T-helper 1 cell treated with Interleukin-12 subunit alpha and Interleukin-12 subunit beta and Interleukin-4 antibody, amounts not matched to agents 30 μg/mL and 1 μg/mL, for 36 hours (primary cell): ENCODE measurements around the gene SDK1.

ENCODE experiments used
- H3K27ac Mint-ChIP-seq: one replicate; pipeline ENCODE4 v1.8.0; 2021; ENCODE audit warnings: mild to moderate bottlenecking, mixed read lengths
- H3K27me3 Mint-ChIP-seq: one replicate; pipeline ENCODE4 v1.8.0; 2021; ENCODE audit warnings: low read depth, mixed read lengths
- H3K36me3 Mint-ChIP-seq: one replicate; pipeline ENCODE4 v1.8.0; 2021; ENCODE audit warnings: low read depth, mixed read lengths
- H3K4me1 Mint-ChIP-seq: one replicate; pipeline ENCODE4 v1.8.0; 2021; ENCODE audit warnings: low read depth, mixed read lengths
- H3K4me3 Mint-ChIP-seq: one replicate; pipeline ENCODE4 v1.8.0; 2021; ENCODE audit warnings: mild to moderate bottlenecking, moderate library complexity, mixed read lengths
- H3K9me3 Mint-ChIP-seq: one replicate; pipeline ENCODE4 v1.8.0; 2021; ENCODE audit warnings: mixed read lengths

Gene SDK1

DNA sequence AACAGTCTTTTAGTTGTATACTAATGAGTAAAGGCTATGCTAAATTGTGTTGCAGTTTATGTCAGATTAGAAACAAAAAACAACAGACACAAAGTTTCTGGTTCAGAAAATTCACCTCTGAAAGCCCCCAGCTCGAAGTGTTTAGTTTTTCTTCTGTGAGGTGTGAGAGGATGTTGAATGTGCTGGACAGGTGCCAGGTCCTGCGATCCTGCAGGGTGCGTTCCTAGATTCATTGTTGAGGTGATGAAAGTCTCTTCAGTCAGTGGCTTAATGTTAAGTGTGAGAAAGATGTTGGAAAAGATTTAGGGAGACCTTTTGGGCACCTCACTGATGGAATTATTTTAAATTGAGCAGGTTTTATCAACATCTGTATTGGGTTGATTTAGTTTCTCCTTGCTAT lies 287.3 kb downstream of the SDK1 start:
- Mint-ChIP-seq H3K27ac (no peak overlapping the region), H3K9me3 (no peaks in the 10 kb centered on the region)

GRCh38 chr7:3589752-3590151 lies 288.7 kb downstream of the SDK1 start:
- no peaks in the 10 kb centered on the region for H3K9me3 Mint-ChIP-seq
- no peaks in the 10 kb centered on the region for H3K4me1 Mint-ChIP-seq
- H3K27me3 Mint-ChIP-seq = peaks cover 6% of the 10 kb centered on the region
- no peak overlapping the region for H3K27ac Mint-ChIP-seq
- H3K4me3 Mint-ChIP-seq = no peak overlapping the region
- no peaks in the 10 kb centered on the region for H3K36me3 Mint-ChIP-seq

More for the DNA sequence above, 287.3 kb downstream of the SDK1 start:
- Mint-ChIP-seq H3K27me3 (peaks cover 6% of the 10 kb centered on the region), H3K36me3 (no peaks in the 10 kb centered on the region), H3K4me1 (no peaks in the 10 kb centered on the region), H3K4me3 (no peak overlapping the region)

- no peak overlapping the region for H3K27ac Mint-ChIP-seq
- no peak overlapping the region for H3K4me3 Mint-ChIP-seq
- H3K9me3 Mint-ChIP-seq = no peaks in the 10 kb centered on the region
- H3K4me1 Mint-ChIP-seq = no peaks in the 10 kb centered on the region
- peaks cover 6% of the 10 kb centered on the region for H3K27me3 Mint-ChIP-seq
- H3K36me3 Mint-ChIP-seq = no peaks in the 10 kb centered on the region
Measured at GRCh38 chr7:3591219-3591618, 290.2 kb downstream of the SDK1 start.

GRCh38 chr7:3591944-3592343 lies 290.9 kb downstream of the SDK1 start:
- Mint-ChIP-seq H3K4me3 (no peak overlapping the region), H3K4me1 (no peaks in the 10 kb centered on the region), H3K9me3 (no peaks in the 10 kb centered on the region), H3K36me3 (no peaks in the 10 kb centered on the region), H3K27me3 (peaks cover 6% of the 10 kb centered on the region), H3K27ac (no peak overlapping the region)

DNA sequence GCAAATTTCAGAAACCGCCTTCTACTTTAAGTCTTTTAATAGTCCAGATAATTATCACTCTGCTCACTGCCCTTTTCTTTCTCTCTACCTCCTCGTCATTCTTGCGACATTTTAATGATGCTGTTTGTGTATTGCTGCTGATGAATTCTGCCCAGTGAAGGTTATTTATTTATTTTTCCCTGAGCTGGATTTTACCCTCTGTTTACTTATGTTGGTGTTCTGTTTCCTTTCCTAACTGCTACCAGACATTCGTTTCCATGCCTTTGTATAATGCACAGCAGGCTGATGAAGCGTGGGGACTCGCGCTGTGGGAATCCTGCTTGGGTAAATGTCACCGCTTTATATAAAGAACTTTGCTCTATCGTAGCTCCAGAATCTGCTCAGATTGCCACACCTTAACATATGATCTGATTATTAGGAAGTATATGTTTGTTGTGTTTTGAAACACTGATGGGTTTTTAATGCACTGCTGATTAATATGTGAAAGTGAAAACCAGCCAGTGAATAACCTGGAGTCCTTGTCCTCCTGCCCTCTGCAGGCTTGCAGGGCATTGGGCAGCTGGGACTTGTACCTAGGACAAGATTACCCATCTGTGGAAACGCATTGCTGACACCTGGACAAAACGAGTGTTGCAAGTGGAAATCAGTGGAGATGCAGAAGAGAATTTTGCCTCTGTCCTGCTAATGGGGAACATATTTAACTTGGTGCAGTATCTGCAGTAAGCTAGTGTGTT lies 291.5 kb downstream of the SDK1 start:
- peaks cover 6% of the 10 kb centered on the region for H3K27me3 Mint-ChIP-seq
- H3K4me3 Mint-ChIP-seq = no peak overlapping the region
- H3K27ac Mint-ChIP-seq = no peak overlapping the region
- no peaks in the 10 kb centered on the region for H3K9me3 Mint-ChIP-seq
- no peaks in the 10 kb centered on the region for H3K36me3 Mint-ChIP-seq
- no peaks in the 10 kb centered on the region for H3K4me1 Mint-ChIP-seq

GRCh38 chr7:3594901-3595300 lies 293.8 kb downstream of the SDK1 start:
- Mint-ChIP-seq H3K4me3 (no peak overlapping the region), H3K27me3 (peaks cover 6% of the 10 kb centered on the region), H3K27ac (no peak overlapping the region), H3K9me3 (no peaks in the 10 kb centered on the region), H3K4me1 (no peaks in the 10 kb centered on the region), H3K36me3 (no peaks in the 10 kb centered on the region)

- H3K36me3 Mint-ChIP-seq = no peaks in the 10 kb centered on the region
Measured at GRCh38 chr7:3598854-3599253, 297.8 kb downstream of the SDK1 start.

DNA sequence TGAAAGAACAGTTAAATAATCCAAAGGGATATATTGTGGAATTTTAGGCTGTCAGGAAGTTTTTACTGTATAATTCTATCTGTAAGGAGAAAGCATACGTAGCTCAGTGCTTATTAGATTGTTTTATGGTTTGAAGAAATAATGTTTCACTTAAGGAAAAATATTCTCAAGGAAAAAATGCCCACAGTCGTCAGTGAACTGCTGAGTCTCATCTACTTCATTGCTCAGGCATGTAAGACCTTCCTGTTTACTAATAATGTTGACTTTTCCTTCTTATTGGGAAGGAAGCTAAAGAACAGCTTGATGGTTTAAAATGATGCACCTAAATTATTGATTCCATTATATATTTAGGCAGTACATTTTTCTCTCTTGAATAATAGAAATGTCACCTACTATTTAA lies 304.2 kb downstream of the SDK1 start:
- Mint-ChIP-seq H3K27ac (no peak overlapping the region), H3K9me3 (peaks cover 4% of the 10 kb centered on the region), H3K36me3 (no peaks in the 10 kb centered on the region), H3K27me3 (no peaks in the 10 kb centered on the region), H3K4me3 (no peak overlapping the region), H3K4me1 (no peaks in the 10 kb centered on the region)

More at GRCh38 chr7:3598854-3599253, 297.8 kb downstream of the SDK1 start:
- Mint-ChIP-seq H3K9me3 (no peaks in the 10 kb centered on the region), H3K27ac (no peak overlapping the region), H3K4me1 (no peaks in the 10 kb centered on the region), H3K27me3 (no peaks in the 10 kb centered on the region), H3K4me3 (no peak overlapping the region)

DNA sequence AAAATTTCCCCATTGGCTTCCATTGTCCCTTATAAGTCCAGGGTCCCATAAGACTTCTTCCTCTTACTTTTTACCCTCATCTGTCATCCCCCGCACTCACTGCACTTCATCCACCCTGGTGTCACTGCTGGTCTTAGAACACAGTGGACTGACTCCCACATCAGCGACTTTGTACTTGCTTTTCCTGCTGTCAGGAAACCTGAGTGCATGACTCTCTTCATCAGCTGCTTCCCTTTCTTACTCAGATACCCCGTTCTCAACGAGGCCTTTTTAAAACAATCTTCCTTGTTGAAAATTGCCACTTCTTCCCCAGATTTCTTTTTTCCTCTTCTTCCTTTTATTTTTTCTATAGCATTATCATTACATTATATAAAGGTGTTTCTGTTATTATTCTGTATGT lies 305.4 kb downstream of the SDK1 start:
- no peaks in the 10 kb centered on the region for H3K36me3 Mint-ChIP-seq
- H3K4me3 Mint-ChIP-seq = no peak overlapping the region
- H3K9me3 Mint-ChIP-seq = peaks cover 4% of the 10 kb centered on the region
- H3K4me1 Mint-ChIP-seq = no peaks in the 10 kb centered on the region
- no peaks in the 10 kb centered on the region for H3K27me3 Mint-ChIP-seq
- H3K27ac Mint-ChIP-seq = no peak overlapping the region

- H3K27me3 Mint-ChIP-seq = no peaks in the 10 kb centered on the region
- no peak overlapping the region for H3K27ac Mint-ChIP-seq
- no peaks in the 10 kb centered on the region for H3K36me3 Mint-ChIP-seq
- no peaks in the 10 kb centered on the region for H3K4me1 Mint-ChIP-seq
- no peak overlapping the region for H3K4me3 Mint-ChIP-seq
- H3K9me3 Mint-ChIP-seq = peaks cover 4% of the 10 kb centered on the region
Measured at GRCh38 chr7:3607847-3608246, 306.8 kb downstream of the SDK1 start.

GRCh38 chr7:3616306-3616705 lies 315.3 kb downstream of the SDK1 start:
- Mint-ChIP-seq H3K4me3 (no peak overlapping the region), H3K36me3 (no peaks in the 10 kb centered on the region), H3K27me3 (no peaks in the 10 kb centered on the region), H3K4me1 (no peaks in the 10 kb centered on the region), H3K9me3 (no peaks in the 10 kb centered on the region), H3K27ac (no peak overlapping the region)

GRCh38 chr7:3630081-3630480 lies 329.0 kb downstream of the SDK1 start:
- Mint-ChIP-seq H3K36me3 (no peaks in the 10 kb centered on the region), H3K27ac (no peak overlapping the region), H3K9me3 (peaks cover 23% of the 10 kb centered on the region), H3K27me3 (no peaks in the 10 kb centered on the region), H3K4me1 (no peaks in the 10 kb centered on the region), H3K4me3 (no peak overlapping the region)

- Mint-ChIP-seq H3K36me3 (no peaks in the 10 kb centered on the region), H3K27ac (no peak overlapping the region), H3K27me3 (peaks cover 4% of the 10 kb centered on the region), H3K9me3 (peaks cover 18% of the 10 kb centered on the region), H3K4me3 (no peak overlapping the region), H3K4me1 (no peaks in the 10 kb centered on the region)
Measured at GRCh38 chr7:3634396-3634795, 333.3 kb downstream of the SDK1 start.

DNA sequence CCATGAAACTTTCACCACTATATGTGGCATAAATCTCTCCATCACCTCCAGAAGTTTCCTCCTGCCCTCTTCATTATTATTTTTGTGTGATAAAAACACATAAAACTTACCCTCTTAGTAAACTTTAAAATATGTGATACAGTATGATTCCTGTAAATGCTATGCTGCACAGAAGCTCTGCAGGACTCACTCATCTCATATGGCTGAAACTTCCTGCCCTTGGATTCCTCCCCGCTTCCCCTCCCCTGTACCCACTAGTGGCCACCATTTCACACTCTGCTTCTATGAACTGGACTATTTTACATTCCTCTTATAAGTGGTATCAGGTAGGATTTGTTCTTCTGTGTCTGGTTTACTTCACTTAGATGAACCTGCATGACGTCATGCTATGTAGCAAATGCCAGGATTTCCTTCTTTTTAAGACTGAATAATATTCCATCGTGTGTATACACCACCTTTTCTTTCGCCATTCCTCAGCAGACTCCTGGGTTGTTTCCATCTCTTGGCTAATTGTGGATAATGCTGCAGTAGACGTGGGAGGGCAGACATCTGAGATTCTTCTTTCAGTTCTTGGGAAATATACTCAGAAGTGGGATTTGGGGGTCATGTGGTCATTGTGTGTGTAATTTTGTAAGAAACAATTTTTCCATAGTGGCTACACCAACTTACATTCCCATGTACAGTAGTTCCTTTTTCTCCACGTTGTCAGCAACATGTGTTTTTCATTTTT lies 335.2 kb downstream of the SDK1 start:
- peaks cover 3% of the 10 kb centered on the region for H3K9me3 Mint-ChIP-seq
- no peak overlapping the region for H3K4me3 Mint-ChIP-seq
- no peaks in the 10 kb centered on the region for H3K36me3 Mint-ChIP-seq
- no peaks in the 10 kb centered on the region for H3K4me1 Mint-ChIP-seq
- H3K27me3 Mint-ChIP-seq = peaks cover 4% of the 10 kb centered on the region
- H3K27ac Mint-ChIP-seq = no peak overlapping the region

- H3K4me1 Mint-ChIP-seq = no peaks in the 10 kb centered on the region
Measured at GRCh38 chr7:3639253-3639652, 338.2 kb downstream of the SDK1 start.

More at GRCh38 chr7:3639253-3639652, 338.2 kb downstream of the SDK1 start:
- Mint-ChIP-seq H3K27ac (no peak overlapping the region), H3K36me3 (no peaks in the 10 kb centered on the region), H3K27me3 (peaks cover 4% of the 10 kb centered on the region), H3K4me3 (no peak overlapping the region), H3K9me3 (no peaks in the 10 kb centered on the region)
